Measurements from ENCODE around the gene TPSAB1.

- TF ChIP-seq CTCF (conservative IDR thresholded peaks at IDR 0.05 in 1 of 2, IDR thresholded peaks at IDR 0.05 in 1 of 2; ENCODE audit: extremely low read depth in 1 of 2, insufficient read depth in 1 of 2, low read depth in 1 of 2, low read length in 2 of 2) = no peak
- no peak for TF ChIP-seq EZH2 (IDR thresholded peaks at IDR 0.05; ENCODE audit: borderline replicate concordance, low read length)
Observed at GRCh38 chr16:1274767-1275166, 34.3 kb downstream of the TPSAB1 start.

Measured in mammary epithelial cell (primary cell).